ENCODE measurements around the gene NUP214.

The NUP214 gene

DNA sequence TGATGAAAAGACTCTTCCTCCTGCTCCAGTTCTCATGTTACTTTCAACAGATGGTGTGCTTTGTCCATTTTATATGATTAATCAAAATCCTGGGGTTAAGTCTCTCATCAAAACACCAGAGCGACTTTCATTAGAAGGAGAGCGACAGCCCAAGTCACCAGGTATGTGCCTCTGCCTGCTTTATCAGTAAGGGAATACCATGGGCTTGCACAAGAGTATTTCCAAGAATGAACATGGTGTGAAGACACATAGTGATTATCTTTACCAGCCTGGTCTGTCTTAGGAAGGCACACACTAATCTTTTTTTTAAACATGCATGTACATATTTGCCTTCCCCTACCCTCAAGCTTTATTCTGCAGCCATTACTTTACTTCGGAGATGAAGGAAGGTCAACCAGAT is 15.2 kb downstream of the NUP214 start:
- intact Hi-C loops (cut with DNase I; ENCODE audit: low total_unique reads) = no loop called here
- H3K27me3 ChIP-seq = no peaks in the 10 kb centered on the region
- H3K9me3 ChIP-seq = no peaks in the 10 kb centered on the region
- no peak for TF ChIP-seq CTCF (IDR thresholded peaks at IDR 0.05)
- no peak overlapping the region for H3K27ac ChIP-seq
- DNase-seq = no peak
- H3K4me3 ChIP-seq = no peak overlapping the region
- H3K4me1 ChIP-seq = no peaks in the 10 kb centered on the region
- peaks cover 82 to 94% (median 87%) of the 10 kb centered on the region in 3 donors for H3K36me3 ChIP-seq

- Histone ChIP-seq H3K9me3 (no peaks in the 10 kb centered on the region), H3K4me3 (no peak overlapping the region), H3K36me3 (peaks cover 83 to 96% (median 87%) of the 10 kb centered on the region in 3 donors), H3K4me1 (no peaks in the 10 kb centered on the region), H3K27me3 (no peaks in the 10 kb centered on the region), H3K27ac (no peak overlapping the region)
- intact Hi-C loops (cut with DNase I; ENCODE audit: low total_unique reads) = no loop called here
- no peak for TF ChIP-seq CTCF (IDR thresholded peaks at IDR 0.05)
- DNase-seq = no peak
Measured at GRCh38 chr9:131142160-131142559, 16.8 kb downstream of the NUP214 start.

DNA sequence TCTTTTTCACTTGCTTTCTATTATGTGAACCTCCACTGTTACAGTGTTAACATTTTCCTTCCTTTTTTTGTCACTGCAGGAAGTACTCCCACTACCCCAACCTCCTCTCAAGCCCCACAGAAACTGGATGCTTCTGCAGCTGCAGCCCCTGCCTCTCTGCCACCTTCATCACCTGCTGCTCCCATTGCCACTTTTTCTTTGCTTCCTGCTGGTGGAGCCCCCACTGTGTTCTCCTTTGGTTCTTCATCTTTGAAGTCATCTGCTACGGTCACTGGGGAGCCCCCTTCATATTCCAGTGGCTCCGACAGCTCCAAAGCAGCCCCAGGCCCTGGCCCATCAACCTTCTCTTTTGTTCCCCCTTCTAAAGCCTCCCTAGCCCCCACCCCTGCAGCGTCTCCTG is 18.8 kb downstream of the NUP214 start:
- H3K4me3 ChIP-seq = no peak overlapping the region
- no peak overlapping the region for H3K27ac ChIP-seq
- H3K4me1 ChIP-seq = no peaks in the 10 kb centered on the region
- H3K9me3 ChIP-seq = no peaks in the 10 kb centered on the region
- DNase-seq = no peak
- intact Hi-C loops (cut with DNase I; ENCODE audit: low total_unique reads) = no loop called here
- peaks cover 85 to 96% (median 87%) of the 10 kb centered on the region in 3 donors for H3K36me3 ChIP-seq
- TF ChIP-seq CTCF (IDR thresholded peaks at IDR 0.05) = no peak
- H3K27me3 ChIP-seq = no peaks in the 10 kb centered on the region

DNA sequence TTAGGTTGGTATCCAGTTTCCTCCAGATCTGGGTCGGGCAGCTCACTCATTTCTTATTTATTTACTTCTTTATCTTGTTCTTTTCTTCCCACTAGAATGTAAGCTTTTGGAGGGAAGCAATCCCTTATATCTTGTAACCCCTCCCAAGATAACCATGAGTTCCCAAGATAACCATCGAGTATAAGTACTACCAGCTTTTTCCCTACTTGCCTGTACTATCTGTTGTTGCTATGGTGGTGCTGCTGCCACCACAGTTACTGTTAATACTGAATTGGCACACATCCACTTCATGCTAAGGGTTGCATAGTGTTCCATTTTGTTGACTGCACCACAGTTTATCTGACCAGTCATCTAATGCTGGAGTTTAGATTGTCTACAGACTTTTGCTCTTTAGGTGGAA is 19.9 kb downstream of the NUP214 start:
- Histone ChIP-seq H3K4me1 (no peaks in the 10 kb centered on the region), H3K27me3 (no peaks in the 10 kb centered on the region), H3K27ac (no peak overlapping the region), H3K9me3 (no peaks in the 10 kb centered on the region), H3K36me3 (peaks cover 85 to 96% (median 87%) of the 10 kb centered on the region in 3 donors), H3K4me3 (no peak overlapping the region)
- TF ChIP-seq CTCF (IDR thresholded peaks at IDR 0.05) = no peak
- intact Hi-C loops (cut with DNase I; ENCODE audit: low total_unique reads) = no loop called here
- DNase-seq = no peak

DNA sequence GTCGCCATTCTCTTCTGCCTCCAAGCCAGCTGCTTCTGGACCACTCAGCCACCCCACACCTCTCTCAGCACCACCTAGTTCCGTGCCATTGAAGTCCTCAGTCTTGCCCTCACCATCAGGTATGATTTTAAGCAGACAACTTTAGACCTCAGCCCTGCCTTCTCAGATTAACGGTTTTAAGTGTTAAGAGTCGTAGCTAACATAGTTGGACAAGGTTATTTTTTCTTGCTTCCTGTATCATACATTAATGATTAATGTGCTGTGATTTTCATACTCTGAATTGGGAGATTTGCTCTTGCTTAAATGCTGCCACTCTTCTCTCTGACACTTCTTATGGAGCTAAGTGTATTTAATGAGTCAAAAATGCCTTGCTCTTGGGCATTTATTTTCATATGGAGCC is 20.8 kb downstream of the NUP214 start:
- Histone ChIP-seq H3K27ac (no peak overlapping the region), H3K9me3 (no peaks in the 10 kb centered on the region), H3K36me3 (peaks cover 85 to 96% (median 87%) of the 10 kb centered on the region in 3 donors), H3K4me1 (no peaks in the 10 kb centered on the region), H3K4me3 (no peak overlapping the region), H3K27me3 (no peaks in the 10 kb centered on the region)
- intact Hi-C loops (cut with DNase I; ENCODE audit: low total_unique reads) = no loop called here
- DNase-seq = no peak
- no peak for TF ChIP-seq CTCF (IDR thresholded peaks at IDR 0.05)

- Histone ChIP-seq H3K4me1 (no peaks in the 10 kb centered on the region), H3K36me3 (peaks cover 90 to 96% (median 93%) of the 10 kb centered on the region in 3 donors), H3K27me3 (no peaks in the 10 kb centered on the region), H3K4me3 (no peak overlapping the region), H3K27ac (no peak overlapping the region), H3K9me3 (no peaks in the 10 kb centered on the region)
- no peak for TF ChIP-seq CTCF (IDR thresholded peaks at IDR 0.05)
- intact Hi-C loops (cut with DNase I; ENCODE audit: low total_unique reads) = no loop called here
- no peak for DNase-seq
Measured at GRCh38 chr9:131148276-131148675, 22.9 kb downstream of the NUP214 start.
